ENCODE data around the gene PIK3C2B.
"Not testable (repeated sequence)": the region's sequence is repeated elsewhere in the genome, so short reads cannot be mapped to it uniquely, and the experiment has no call there.

Gene PIK3C2B

DNA sequence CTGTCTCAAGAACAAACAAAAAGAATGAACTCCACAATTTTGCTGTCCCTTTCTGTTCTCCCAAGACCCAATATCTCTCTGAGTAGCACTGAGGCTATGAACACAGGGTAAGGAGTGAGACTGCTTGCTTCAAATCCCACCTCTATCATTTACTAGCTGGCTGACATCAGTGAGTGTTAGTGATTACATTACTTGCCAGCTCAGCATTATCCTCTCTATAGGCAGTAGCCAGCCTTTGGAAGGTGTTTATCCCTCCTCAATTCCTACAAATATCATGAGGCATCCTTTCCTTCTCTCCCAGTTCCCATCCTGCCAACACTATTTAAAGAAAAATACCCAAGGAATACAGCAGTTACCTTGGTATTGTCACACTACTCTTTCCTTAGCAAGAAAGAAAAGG, 3.0 kb downstream of the PIK3C2B start:
- H3K4me1 ChIP-seq (ENCODE audit: control insufficient read depth in 1 of 2, insufficient read depth in 2 of 2, low read length in 2 of 2): peaks cover 19 to 27% of the 10 kb centered on the region in 2 donors

DNA sequence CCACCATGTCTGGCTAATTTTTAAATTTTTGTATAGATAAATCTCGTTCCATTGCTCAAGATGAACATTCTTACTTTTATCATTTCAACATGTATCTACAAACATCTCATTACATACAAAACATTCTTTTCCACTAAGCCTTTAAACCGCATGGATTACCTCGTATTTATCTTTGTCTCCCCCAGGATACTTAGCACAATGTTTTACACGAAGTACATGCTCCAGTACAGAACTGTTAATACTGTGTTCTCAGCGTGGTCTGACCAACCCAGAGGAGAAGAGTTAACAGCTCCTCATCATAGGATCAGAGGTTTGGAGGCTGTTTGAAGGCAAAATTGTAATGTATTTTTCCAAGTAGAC, 7.4 kb downstream of the PIK3C2B start:
- Histone ChIP-seq H3K4me3 (ENCODE audit: low read depth in 1 of 2, low read length in 2 of 2) (no peak overlapping the region), H3K9me3 (ENCODE audit: control insufficient read depth in 1 of 2, low read length in 2 of 2) (no peaks in the 10 kb centered on the region), H3K27ac (ENCODE audit: low read length) (no peak overlapping the region), H3K36me3 (ENCODE audit: control insufficient read depth in 1 of 2, insufficient read depth in 2 of 2, low read length in 2 of 2) (peaks cover 0 to 3% of the 10 kb centered on the region in 2 donors), H3K27me3 (ENCODE audit: low read depth, low read length) (no peaks in the 10 kb centered on the region), H3K4me1 (ENCODE audit: control insufficient read depth in 1 of 2, insufficient read depth in 2 of 2, low read length in 2 of 2) (peaks cover 8 to 10% of the 10 kb centered on the region in 2 donors)

More for the DNA sequence above, 3.0 kb downstream of the PIK3C2B start:
- Histone ChIP-seq H3K27ac (ENCODE audit: low read length) (peak overlapping the region; percentile 88), H3K4me3 (ENCODE audit: low read depth in 1 of 2, low read length in 2 of 2) (peak overlapping the region in 1 of 2 donors; percentile 97), H3K9me3 (ENCODE audit: control insufficient read depth in 1 of 2, low read length in 2 of 2) (no peaks in the 10 kb centered on the region), H3K36me3 (ENCODE audit: control insufficient read depth in 1 of 2, insufficient read depth in 2 of 2, low read length in 2 of 2) (peaks cover 0 to 3% of the 10 kb centered on the region in 2 donors), H3K27me3 (ENCODE audit: low read depth, low read length) (no peaks in the 10 kb centered on the region)

DNA sequence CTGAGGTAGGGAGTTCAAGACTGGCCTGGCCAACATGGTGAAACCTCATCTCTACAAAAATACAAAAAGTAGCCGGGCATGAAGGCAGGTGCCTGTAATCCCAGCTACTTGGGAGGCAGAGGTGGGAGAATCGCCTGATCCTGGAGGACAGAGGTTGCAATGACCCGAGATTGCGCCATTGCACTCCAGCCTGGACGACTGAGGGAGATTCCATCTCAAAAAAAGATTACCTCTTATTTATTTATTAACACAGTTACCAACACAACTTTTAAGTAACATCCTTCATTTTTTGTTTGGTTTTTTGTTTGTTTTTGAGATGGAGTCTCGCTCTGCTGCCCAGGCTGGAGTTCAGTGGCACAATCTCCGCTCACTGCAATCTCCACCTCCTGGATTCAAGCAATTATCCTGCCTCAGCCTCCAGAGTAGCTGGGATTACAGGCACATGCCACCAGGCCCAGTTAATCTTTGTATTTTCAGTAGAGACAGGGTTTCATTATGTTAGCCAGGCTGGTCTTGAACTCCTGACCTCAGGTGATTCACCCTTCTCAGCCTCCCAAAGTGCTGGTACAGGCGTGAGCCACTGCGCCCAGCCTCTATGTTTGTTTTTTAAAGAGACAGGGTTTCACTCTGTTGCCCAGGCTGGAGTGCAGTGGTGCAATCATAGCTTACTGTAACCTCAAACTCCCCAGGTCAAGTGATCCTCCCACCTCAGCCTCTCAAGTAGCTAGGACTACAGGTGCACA, 7.9 kb downstream of the PIK3C2B start:
- H3K9me3 ChIP-seq (ENCODE audit: control insufficient read depth in 1 of 2, low read length in 2 of 2); H3K27me3 ChIP-seq (ENCODE audit: low read depth, low read length); H3K36me3 ChIP-seq (ENCODE audit: control insufficient read depth in 1 of 2, insufficient read depth in 2 of 2, low read length in 2 of 2); H3K27ac ChIP-seq (ENCODE audit: low read length); H3K4me3 ChIP-seq (ENCODE audit: low read depth in 1 of 2, low read length in 2 of 2): not testable (repeated sequence)
- H3K4me1 ChIP-seq (ENCODE audit: control insufficient read depth in 1 of 2, insufficient read depth in 2 of 2, low read length in 2 of 2): peaks cover 3 to 10% of the 10 kb centered on the region in 2 donors

DNA sequence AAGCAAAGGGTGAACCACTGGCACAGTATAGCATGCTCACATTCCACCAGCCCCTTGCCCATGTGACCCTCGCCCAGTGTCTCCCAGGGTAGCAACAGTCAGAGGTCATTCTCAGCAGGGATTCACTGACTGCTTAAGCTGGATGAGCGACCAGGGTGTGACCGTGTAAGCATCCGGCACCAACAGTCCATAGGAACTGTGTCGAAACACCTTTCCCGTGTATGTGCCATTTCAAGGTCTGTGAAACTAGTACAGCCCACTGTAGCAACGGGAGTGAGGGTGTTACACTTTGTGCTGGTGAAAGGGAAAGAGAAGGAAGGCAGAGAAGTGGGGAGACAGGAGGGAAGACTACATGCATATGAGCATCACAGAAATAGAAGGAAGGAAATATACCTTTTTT, 10.8 kb downstream of the PIK3C2B start:
- H3K9me3 ChIP-seq (ENCODE audit: control insufficient read depth in 1 of 2, low read length in 2 of 2): no peaks in the 10 kb centered on the region
- peaks cover 16 to 31% of the 10 kb centered on the region in 2 donors for H3K4me1 ChIP-seq (ENCODE audit: control insufficient read depth in 1 of 2, insufficient read depth in 2 of 2, low read length in 2 of 2)
- no peak overlapping the region for H3K27ac ChIP-seq (ENCODE audit: low read length)
- H3K4me3 ChIP-seq (ENCODE audit: low read depth in 1 of 2, low read length in 2 of 2): no peak overlapping the region
- H3K27me3 ChIP-seq (ENCODE audit: low read depth, low read length): no peaks in the 10 kb centered on the region
- H3K36me3 ChIP-seq (ENCODE audit: control insufficient read depth in 1 of 2, insufficient read depth in 2 of 2, low read length in 2 of 2): no peaks in the 10 kb centered on the region

GRCh38 chr1:204480515-204480914, 14.1 kb downstream of the PIK3C2B start:
- Histone ChIP-seq H3K36me3 (ENCODE audit: control insufficient read depth in 1 of 2, insufficient read depth in 2 of 2, low read length in 2 of 2) (no peaks in the 10 kb centered on the region), H3K27me3 (ENCODE audit: low read depth, low read length) (no peaks in the 10 kb centered on the region), H3K4me1 (ENCODE audit: control insufficient read depth in 1 of 2, insufficient read depth in 2 of 2, low read length in 2 of 2) (peaks cover 38 to 51% of the 10 kb centered on the region in 2 donors), H3K27ac (ENCODE audit: low read length) (no peak overlapping the region), H3K4me3 (ENCODE audit: low read depth in 1 of 2, low read length in 2 of 2) (no peak overlapping the region), H3K9me3 (ENCODE audit: control insufficient read depth in 1 of 2, low read length in 2 of 2) (no peaks in the 10 kb centered on the region)

DNA sequence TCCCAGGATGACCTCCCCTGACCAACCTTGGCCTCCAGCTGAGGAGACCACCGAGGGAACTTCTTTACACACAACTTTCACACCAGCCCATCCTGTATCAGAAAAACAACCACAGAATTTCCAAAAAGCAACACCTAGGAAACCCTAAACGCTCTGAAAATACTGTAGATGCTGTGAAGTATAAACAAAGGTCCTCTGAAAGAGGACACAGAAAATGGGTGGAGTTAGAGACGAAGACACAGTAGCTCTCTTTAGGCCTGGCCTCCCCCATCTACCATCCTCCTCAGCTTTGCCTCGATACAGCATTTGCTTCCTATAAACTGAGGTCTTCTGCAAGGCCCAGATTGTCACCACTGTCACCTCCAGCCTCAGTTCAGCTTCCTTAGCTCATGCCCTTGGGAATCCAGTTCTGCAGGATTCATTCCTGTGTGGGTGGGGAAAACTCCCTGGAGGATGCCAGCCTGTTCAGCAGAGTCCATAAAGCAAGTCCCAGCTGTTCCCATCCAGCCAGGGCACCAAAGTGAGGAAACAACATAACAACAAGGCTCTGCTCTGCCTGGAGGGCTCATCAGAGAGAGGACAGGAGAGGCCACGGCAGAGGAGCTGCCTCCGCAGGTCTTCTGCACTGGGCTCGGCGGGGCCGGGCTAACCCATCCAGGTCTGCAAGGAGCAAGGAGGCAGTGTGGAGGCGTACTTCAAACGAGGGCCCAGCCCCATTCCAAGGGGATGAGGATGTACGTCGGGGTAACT, 15.0 kb downstream of the PIK3C2B start:
- Histone ChIP-seq H3K36me3 (ENCODE audit: control insufficient read depth in 1 of 2, insufficient read depth in 2 of 2, low read length in 2 of 2) (no peaks in the 10 kb centered on the region), H3K9me3 (ENCODE audit: control insufficient read depth in 1 of 2, low read length in 2 of 2) (no peaks in the 10 kb centered on the region), H3K27me3 (ENCODE audit: low read depth, low read length) (no peaks in the 10 kb centered on the region), H3K4me3 (ENCODE audit: low read depth in 1 of 2, low read length in 2 of 2) (no peak overlapping the region), H3K4me1 (ENCODE audit: control insufficient read depth in 1 of 2, insufficient read depth in 2 of 2, low read length in 2 of 2) (peaks cover 38 to 51% of the 10 kb centered on the region in 2 donors), H3K27ac (ENCODE audit: low read length) (peak overlapping the region; percentile 43)

- Histone ChIP-seq H3K4me1 (ENCODE audit: control insufficient read depth in 1 of 2, insufficient read depth in 2 of 2, low read length in 2 of 2) (peaks cover 38 to 51% of the 10 kb centered on the region in 2 donors), H3K27ac (ENCODE audit: low read length) (peak overlapping the region; percentile 43), H3K9me3 (ENCODE audit: control insufficient read depth in 1 of 2, low read length in 2 of 2) (no peaks in the 10 kb centered on the region), H3K36me3 (ENCODE audit: control insufficient read depth in 1 of 2, insufficient read depth in 2 of 2, low read length in 2 of 2) (no peaks in the 10 kb centered on the region), H3K27me3 (ENCODE audit: low read depth, low read length) (no peaks in the 10 kb centered on the region), H3K4me3 (ENCODE audit: low read depth in 1 of 2, low read length in 2 of 2) (no peak overlapping the region)
These were observed 15.7 kb downstream of the PIK3C2B start for GRCh38 chr1:204478921-204479320.

DNA sequence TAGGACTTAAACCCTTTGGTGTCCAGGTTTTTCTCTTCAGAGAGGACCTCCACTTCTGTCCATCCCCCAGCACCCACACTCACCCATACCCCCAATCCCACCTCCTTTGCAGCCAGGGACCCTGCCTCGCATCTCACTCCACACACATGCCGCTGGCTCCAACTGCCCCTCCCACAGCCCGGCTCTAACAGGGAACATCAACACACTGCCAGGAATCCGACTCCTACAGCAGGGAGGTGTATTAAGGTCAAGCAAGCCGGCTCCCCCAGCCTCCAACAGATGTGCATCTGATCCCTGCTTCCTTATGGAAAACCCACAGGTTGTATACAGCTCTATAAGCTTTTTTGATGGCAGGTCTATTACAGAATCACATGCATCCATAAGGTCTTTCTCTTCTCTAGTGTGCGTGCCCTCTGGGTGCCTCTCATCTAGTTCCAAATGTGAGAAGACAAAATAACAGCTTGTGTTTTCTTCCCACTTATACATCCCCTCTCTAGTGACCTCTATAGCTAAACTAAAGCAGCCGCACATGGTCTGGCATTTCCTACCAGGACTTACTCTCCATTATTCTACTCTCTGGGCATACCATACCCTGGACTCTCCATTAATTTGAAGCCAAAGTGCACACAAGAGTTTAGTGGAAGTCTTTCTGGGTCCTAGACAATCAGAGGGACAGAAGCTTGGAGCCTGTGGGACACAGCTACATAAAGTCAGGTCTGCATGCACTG, 16.3 kb downstream of the PIK3C2B start:
- Histone ChIP-seq H3K9me3 (ENCODE audit: control insufficient read depth in 1 of 2, low read length in 2 of 2) (no peaks in the 10 kb centered on the region), H3K27ac (ENCODE audit: low read length) (no peak overlapping the region), H3K4me3 (ENCODE audit: low read depth in 1 of 2, low read length in 2 of 2) (no peak overlapping the region), H3K27me3 (ENCODE audit: low read depth, low read length) (no peaks in the 10 kb centered on the region), H3K4me1 (ENCODE audit: control insufficient read depth in 1 of 2, insufficient read depth in 2 of 2, low read length in 2 of 2) (peaks cover 38 to 51% of the 10 kb centered on the region in 2 donors), H3K36me3 (ENCODE audit: control insufficient read depth in 1 of 2, insufficient read depth in 2 of 2, low read length in 2 of 2) (no peaks in the 10 kb centered on the region)

GRCh38 chr1:204477036-204477740, 17.4 kb downstream of the PIK3C2B start:
- Histone ChIP-seq H3K4me3 (ENCODE audit: low read depth in 1 of 2, low read length in 2 of 2) (no peak overlapping the region), H3K27me3 (ENCODE audit: low read depth, low read length) (no peaks in the 10 kb centered on the region), H3K36me3 (ENCODE audit: control insufficient read depth in 1 of 2, insufficient read depth in 2 of 2, low read length in 2 of 2) (no peaks in the 10 kb centered on the region), H3K27ac (ENCODE audit: low read length) (no peak overlapping the region), H3K9me3 (ENCODE audit: control insufficient read depth in 1 of 2, low read length in 2 of 2) (no peaks in the 10 kb centered on the region), H3K4me1 (ENCODE audit: control insufficient read depth in 1 of 2, insufficient read depth in 2 of 2, low read length in 2 of 2) (peaks cover 38 to 49% of the 10 kb centered on the region in 2 donors)

- H3K4me3 ChIP-seq (ENCODE audit: low read depth in 1 of 2, low read length in 2 of 2): no peak overlapping the region
- H3K9me3 ChIP-seq (ENCODE audit: control insufficient read depth in 1 of 2, low read length in 2 of 2): no peaks in the 10 kb centered on the region
- no peaks in the 10 kb centered on the region for H3K36me3 ChIP-seq (ENCODE audit: control insufficient read depth in 1 of 2, insufficient read depth in 2 of 2, low read length in 2 of 2)
- H3K4me1 ChIP-seq (ENCODE audit: control insufficient read depth in 1 of 2, insufficient read depth in 2 of 2, low read length in 2 of 2): peaks cover 38 to 42% of the 10 kb centered on the region in 2 donors
- no peaks in the 10 kb centered on the region for H3K27me3 ChIP-seq (ENCODE audit: low read depth, low read length)
- no peak overlapping the region for H3K27ac ChIP-seq (ENCODE audit: low read length)
These were observed 18.0 kb downstream of the PIK3C2B start for GRCh38 chr1:204476563-204476962.
